SK-N-SH (cell line): ENCODE results near the gene ACTL8. TPM values are rescaled to one million over a fixed set of nuclear protein-coding genes. Genes with fewer than 3 reads are reported as not detected.

Source experiments
- CTCF ChIA-PET: fragments of 300-600, 350-600 bp; formaldehyde crosslinking; extraction: SDS; loops from one replicate; lab custom pipeline; 2021; lab: Yijun Ruan, JAX
- POLR2A ChIA-PET: fragments of 350-600 bp; sonication (Branson Sonifier 250); formaldehyde crosslinking; extraction: SDS; loops from one replicate; lab custom pipeline; 2020; ENCODE audit warnings: antibody characterized with exemption, inconsistent platforms; lab: Yijun Ruan, JAX
- DNase-seq: peaks from one replicate; pipeline ENCODE4 v3.0.0; 2012
- H2AFZ ChIP-seq: fragments of 200-600 bp; sonication (generic); 2 replicates; pipeline ENCODE4 v1.8.1; 2016; ENCODE audit warnings: antibody characterized with exemption, mild to moderate bottlenecking, low read depth
- H3F3A ChIP-seq: fragments of 200-600 bp; sonication (generic); replicated peaks from 2 replicates; pipeline ENCODE3; 2016; ENCODE audit warnings: antibody characterized with exemption, mild to moderate bottlenecking; ENCODE audit not compliant: insufficient read depth
- H3K27ac ChIP-seq, 2 experiments: fragments of 200-500 bp in 1 of 2; fragments of 200-600 bp in 1 of 2; sonication (Bioruptor generic) in 1 of 2; sonication (generic), shearing (Covaris generic) in 1 of 2; 2 replicates each; pipeline versions ENCODE4 v1.5.1 to v1.6.1; 2014 to 2016; ENCODE audit warnings: low read depth in 2 of 2, inconsistent platforms in 1 of 2, low read length in 1 of 2, mild to moderate bottlenecking in 1 of 2, mixed read lengths in 1 of 2
- H3K27me3 ChIP-seq: fragments of 200-600 bp; sonication (generic), shearing (Covaris generic); 2 replicates; pipeline ENCODE4 v1.6.1; 2016; ENCODE audit warnings: mixed run types; ENCODE audit not compliant: insufficient read depth
- H3K36me3 ChIP-seq, 2 experiments: fragments of 200-500 bp in 1 of 2; fragments of 200-600 bp in 1 of 2; sonication (Bioruptor generic) in 1 of 2; sonication (generic) in 1 of 2; replicated peaks in 1 of 2; 2 replicates each; pipeline versions ENCODE3 to v1.5.1; 2014 to 2016; ENCODE audit warnings: low read length in 1 of 2, mild to moderate bottlenecking in 1 of 2; ENCODE audit not compliant: insufficient read depth in 2 of 2, control insufficient read depth in 1 of 2
- H3K4me1 ChIP-seq, 2 experiments: fragments of 200-500 bp in 1 of 2; fragments of 200-600 bp in 1 of 2; sonication (Bioruptor generic) in 1 of 2; sonication (generic), shearing (Covaris generic) in 1 of 2; 2 replicates each; pipeline versions ENCODE4 v1.5.1 to v1.6.1; 2014 to 2016; ENCODE audit warnings: low read depth in 1 of 2, low read length in 1 of 2, mixed run types in 1 of 2; ENCODE audit not compliant: insufficient read depth in 2 of 2, control insufficient read depth in 1 of 2
- H3K4me2 ChIP-seq: fragments of 200-600 bp; sonication (generic), shearing (Covaris generic); 2 replicates; pipeline ENCODE4 v1.6.1; 2017; ENCODE audit warnings: mixed run types
- H3K4me3 ChIP-seq, 2 experiments: fragments of 200-500 bp in 1 of 2; fragments of 200-600 bp in 1 of 2; sonication (Bioruptor generic) in 1 of 2; sonication (generic), shearing (Covaris generic) in 1 of 2; 2 replicates each; pipeline versions ENCODE4 v1.5.1 to v1.8.1; 2014 to 2016; ENCODE audit warnings: low read depth in 2 of 2, inconsistent platforms in 1 of 2, low read length in 1 of 2, mild to moderate bottlenecking in 1 of 2, mixed read lengths in 1 of 2, moderate library complexity in 1 of 2
- H3K79me2 ChIP-seq: fragments of 200-600 bp; sonication (generic); 2 replicates; pipeline ENCODE4 v1.8.1; 2017; ENCODE audit warnings: mild to moderate bottlenecking; ENCODE audit not compliant: insufficient read depth
- H3K9ac ChIP-seq: fragments of 200-600 bp; sonication (generic); 2 replicates; pipeline ENCODE4 v1.6.1; 2017; ENCODE audit warnings: mixed run types
- H3K9me2 ChIP-seq: fragments of 200-600 bp; sonication (generic); 2 replicates; pipeline ENCODE4 v1.6.1; 2017; ENCODE audit warnings: mixed run types
- H3K9me3 ChIP-seq: fragments of 200-600 bp; sonication (generic); 2 replicates; pipeline ENCODE4 v1.6.1; 2017; ENCODE audit warnings: mixed run types, mild to moderate bottlenecking, moderate library complexity
- H4K20me1 ChIP-seq: fragments of 200-600 bp; sonication (generic); 2 replicates; pipeline ENCODE4 v1.6.1; 2017; ENCODE audit warnings: mild to moderate bottlenecking, mixed run types; ENCODE audit not compliant: insufficient read depth
- CHD2 ChIP-seq: fragments of 150-350 bp; IDR thresholded peaks from 2 replicates; pipeline ENCODE4 v1.6.1; 2018; ENCODE audit warnings: low read length; ENCODE audit not compliant: partially characterized antibody
- ELF1 ChIP-seq: IDR thresholded peaks from 2 replicates; pipeline ENCODE4 v1.4.0; 2012
- EP300 ChIP-seq, 2 experiments: IDR thresholded peaks; 2 replicates each; pipeline versions ENCODE4 v1.4.0 to v1.6.1; 2012; ENCODE audit warnings: borderline replicate concordance in 1 of 2, low read depth in 1 of 2, low read length in 1 of 2
- EZH2phosphoT487 ChIP-seq: fragments of 200-600 bp; sonication (generic); IDR thresholded peaks from 2 replicates; pipeline ENCODE4 v1.6.1; 2017; ENCODE audit warnings: low read depth, mixed run types, mild to moderate bottlenecking, antibody characterized with exemption, moderate library complexity, borderline replicate concordance
- FOSL2 ChIP-seq: IDR thresholded peaks from 2 replicates; pipeline ENCODE4 v1.4.0; 2012; ENCODE audit warnings: low read depth, mild to moderate bottlenecking, moderate library complexity, borderline replicate concordance
- FOXJ3 ChIP-seq: sonication (generic); formaldehyde crosslinking; IDR thresholded peaks from 2 replicates; pipeline ENCODE4 v1.5.1; 2020; ENCODE audit warnings: mild to moderate bottlenecking, missing genetic modification reagents
- FOXM1 ChIP-seq: IDR thresholded peaks from 2 replicates; pipeline ENCODE4 v1.4.0; 2012; ENCODE audit warnings: low read depth, mild to moderate bottlenecking
- MEF2A ChIP-seq: IDR thresholded peaks from 2 replicates; pipeline ENCODE4 v1.4.0; 2012; ENCODE audit warnings: low read depth, borderline replicate concordance
- PBX3 ChIP-seq: IDR thresholded peaks from 2 replicates; pipeline ENCODE4; 2012
- RAD21 ChIP-seq: IDR thresholded peaks from 2 replicates; pipeline ENCODE4 v1.6.1; 2012; ENCODE audit warnings: mild to moderate bottlenecking, low read length
- RCOR1 ChIP-seq: fragments of 150-350 bp; IDR thresholded peaks from 2 replicates; pipeline ENCODE4 v1.6.1; 2017; ENCODE audit warnings: antibody characterized with exemption, low read length
- RFX5 ChIP-seq: IDR thresholded peaks from 2 replicates; pipeline ENCODE4 v1.6.1; 2012; ENCODE audit warnings: mild to moderate bottlenecking, improper control_type of control experiment, low read length
- SMC3 ChIP-seq: IDR thresholded peaks from 2 replicates; pipeline ENCODE4 v1.6.1; 2012; ENCODE audit warnings: low read depth, low read length, improper control_type of control experiment
- TAF1 ChIP-seq: IDR thresholded peaks from 2 replicates; pipeline ENCODE4 v1.6.1; 2012; ENCODE audit warnings: low read depth, mild to moderate bottlenecking, low read length, moderate library complexity, borderline replicate concordance
- TEAD4 ChIP-seq: IDR thresholded peaks from 2 replicates; pipeline ENCODE4 v1.4.0; 2012; ENCODE audit warnings: mild to moderate bottlenecking, borderline replicate concordance; ENCODE audit not compliant: insufficient read depth
- USF1 ChIP-seq: IDR thresholded peaks from 2 replicates; pipeline ENCODE4 v1.4.0; 2012; ENCODE audit warnings: low read depth, borderline replicate concordance
- USF2 ChIP-seq: fragments of 150-350 bp; IDR thresholded peaks from 2 replicates; pipeline ENCODE4 v1.6.1; 2017; ENCODE audit warnings: antibody characterized with exemption, low read length, low read depth, borderline replicate concordance
- WGBS: methylation state at CpG from one replicate; pipeline ENCODE4 v1.1.6; 2017; ENCODE audit warnings: low lambda C conversion rate; 5-methylcytosine and 5-hydroxymethylcytosine counted together
- polyA plus RNA-seq, 3 experiments: library from polyadenylated mRNA; depleted of rRNA; stranded (reverse); fragments of >200 nt; gene quantifications; 2 replicates each; pipeline ENCODE4 v1.2.3, GENCODE V29; 2012

ACTL8 gene
- polyA plus RNA-seq, 1 of the 3 experiments (the other 2 are of a cell fraction): 0.05 TPM

GRCh38 chr1:17869815-17870214 is 114.7 kb downstream of the ACTL8 start:
- H3F3A ChIP-seq: peaks cover 31% of the 10 kb centered on the region
- no peaks in the 10 kb centered on the region for H4K20me1 ChIP-seq
- H3K27me3 ChIP-seq: no peaks in the 10 kb centered on the region
- H3K36me3 ChIP-seq: no peaks in the 10 kb centered on the region
- peaks cover 9 to 18% of the 10 kb centered on the region in 2 experiments; a peak in 2 of 4 replicates for H3K4me1 ChIP-seq
- no peak for DNase-seq
- no peak overlapping the region for H2AFZ ChIP-seq
- 84% methylated on average over 3 of the region's 3 CpGs for WGBS
- POLR2A ChIA-PET: no interaction called here
- no peak overlapping the region for H3K4me2 ChIP-seq
- H3K9ac ChIP-seq: no peak overlapping the region
- H3K4me3 ChIP-seq: no peak overlapping the region
- H3K9me2 ChIP-seq: no peaks in the 10 kb centered on the region
- H3K27ac ChIP-seq: no peak overlapping the region
- H3K9me3 ChIP-seq: no peaks in the 10 kb centered on the region
- H3K79me2 ChIP-seq: no peaks in the 10 kb centered on the region
- no peak for TF ChIP-seq EP300 (IDR thresholded peaks at IDR 0.05; ENCODE audit: borderline replicate concordance in 1 of 2, low read depth in 1 of 2, low read length in 1 of 2)
- no peak for TF ChIP-seq MEF2A
- TF ChIP-seq USF2: no peak
- no peak for TF ChIP-seq FOXM1
- no peak for TF ChIP-seq USF1
- no peak for TF ChIP-seq FOSL2
- no peak for TF ChIP-seq TAF1
- TF ChIP-seq PBX3: no peak
- no peak for TF ChIP-seq TEAD4
- no peak for TF ChIP-seq SMC3
- TF ChIP-seq RFX5: no peak
- no peak for TF ChIP-seq ELF1
- CTCF ChIA-PET: interaction anchor here (0.7 to 1.4 kb wide), 3 partner anchors 9 to 47 kb away, joined by 3 to 4 read pairs (median 3); no protein-coding TSS in a partner anchor

GRCh38 chr1:17870679-17871078 is 115.5 kb downstream of the ACTL8 start:
- TF ChIP-seq TAF1 (no peak), FOXJ3 (CRISPR knock-in tag) (no peak), RAD21 (no peak), EZH2phosphoT487 (no peak), CHD2 (no peak), RCOR1 (no peak)
- TF ChIP-seq, all 33 proteins: peak for 0
- ChIA-PET CTCF (interaction anchor here (1.4 kb wide), 1 partner anchor 13 kb away, joined by 3 read pairs; no protein-coding TSS in a partner anchor), POLR2A (no interaction called here)
- Histone ChIP-seq H3F3A (peaks cover 31% of the 10 kb centered on the region), H3K27ac (no peak overlapping the region), H3K4me3 (no peak overlapping the region), H4K20me1 (no peaks in the 10 kb centered on the region), H3K27me3 (no peaks in the 10 kb centered on the region), H3K9ac (no peak overlapping the region), H3K9me2 (no peaks in the 10 kb centered on the region), H3K4me2 (no peak overlapping the region), H3K79me2 (no peaks in the 10 kb centered on the region), H2AFZ (no peak overlapping the region), H3K36me3 (no peaks in the 10 kb centered on the region), H3K4me1 (peaks cover 16 to 25% of the 10 kb centered on the region in 2 experiments; a peak in 3 of 4 replicates), H3K9me3 (no peaks in the 10 kb centered on the region)
- DNase-seq: no peak
- 92% methylated on average over 1 of the region's 1 CpG for WGBS
